Mammary epithelial cell (primary cell): Measurements from ENCODE around the gene RANGRF.

Source experiments
- CTCF ChIP-seq, 2 donors: IDR thresholded peaks in 1 of 2; conservative IDR thresholded peaks in 1 of 2; 2 replicates each; pipeline ENCODE4 v1.5.1; 2011 to 2012; ENCODE audit warnings: inconsistent platforms in 2 of 2, low read length in 2 of 2, mild to moderate bottlenecking in 2 of 2, control low read depth in 1 of 2, low read depth in 1 of 2; ENCODE audit not compliant: insufficient read depth in 1 of 2; ENCODE audit errors: extremely low read depth in 1 of 2
- EZH2 ChIP-seq: IDR thresholded peaks from 2 replicates; pipeline ENCODE4 v1.6.1; 2012; ENCODE audit warnings: low read length, inconsistent platforms, borderline replicate concordance

GRCh38 chr17:8324132-8324531 is 35.7 kb downstream of the RANGRF start:
- TF ChIP-seq CTCF (conservative IDR thresholded peaks at IDR 0.05 in 1 of 2, IDR thresholded peaks at IDR 0.05 in 1 of 2; ENCODE audit: extremely low read depth in 1 of 2, insufficient read depth in 1 of 2, low read depth in 1 of 2, low read length in 2 of 2) (no peak), EZH2 (no peak)
